HEK293T (cell line): ENCODE measurements around the gene ATG5.

Experiments
- BHLHE40 ChIP-seq: fragments of 450-650 bp; IDR thresholded peaks from 2 replicates; pipeline ENCODE4 v1.6.1; 2016; ENCODE audit warnings: mild to moderate bottlenecking, moderate library complexity, borderline replicate concordance
- FOXA1 ChIP-seq: fragments of 450-650 bp; IDR thresholded peaks from 2 replicates; pipeline ENCODE4 v1.6.1; 2016; ENCODE audit warnings: mild to moderate bottlenecking
- FOXK2 ChIP-seq: fragments of 450-650 bp; IDR thresholded peaks from 2 replicates; pipeline ENCODE4 v1.6.1; 2016; ENCODE audit warnings: mild to moderate bottlenecking
- FOXM1 ChIP-seq: fragments of 450-650 bp; IDR thresholded peaks from 2 replicates; pipeline ENCODE4 v1.6.1; 2017; ENCODE audit warnings: mild to moderate bottlenecking, borderline replicate concordance
- HDGF ChIP-seq: fragments of 450-650 bp; IDR thresholded peaks from 2 replicates; pipeline ENCODE4 v1.6.1; 2017; ENCODE audit warnings: antibody characterized with exemption, borderline replicate concordance
- L3MBTL2 ChIP-seq: fragments of 450-650 bp; conservative IDR thresholded peaks from 2 replicates; pipeline ENCODE4 v1.6.1; 2016; ENCODE audit warnings: mild to moderate bottlenecking
- NFRKB ChIP-seq: fragments of 450-650 bp; IDR thresholded peaks from 2 replicates; pipeline ENCODE4 v1.6.1; 2016; ENCODE audit warnings: mild to moderate bottlenecking, moderate library complexity
- SP1 ChIP-seq: fragments of 450-650 bp; IDR thresholded peaks from 2 replicates; pipeline ENCODE4 v1.6.1; 2017
- SUZ12 ChIP-seq: fragments of 450-650 bp; IDR thresholded peaks from 2 replicates; pipeline ENCODE4 v1.6.1; 2016; ENCODE audit warnings: mild to moderate bottlenecking
- TARDBP ChIP-seq: fragments of 450-650 bp; IDR thresholded peaks from 2 replicates; pipeline ENCODE4 v1.6.1; 2016
- ZNF384 ChIP-seq: fragments of 450-650 bp; IDR thresholded peaks from 2 replicates; pipeline ENCODE4 v1.6.1; 2016
- TF ChIP-seq, protein P1 (sequence below): fragments of 450-650 bp; IDR thresholded peaks from 2 replicates; pipeline ENCODE4 v1.6.1; 2016

DNA sequence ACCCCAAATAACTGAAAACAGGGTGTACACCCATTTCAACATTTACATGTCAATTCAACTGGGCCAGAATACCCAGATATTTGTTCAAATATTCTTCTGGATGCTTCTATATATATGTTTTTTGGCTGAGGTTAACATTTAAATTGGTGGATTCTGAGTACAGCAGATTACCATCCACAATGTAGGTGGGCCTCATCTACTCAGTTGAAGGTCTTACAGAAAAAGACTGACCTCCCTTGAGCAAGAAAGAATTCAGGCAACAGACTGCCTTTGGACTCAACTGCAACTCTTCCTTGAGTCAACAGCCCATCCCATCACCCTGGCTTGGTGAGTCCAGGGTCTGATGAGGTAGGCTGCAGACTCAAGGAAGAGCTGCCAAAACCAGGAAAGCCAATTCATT lies 84.1 kb downstream of the ATG5 start:
- TF ChIP-seq SP1 = no peak
- no peak for TF ChIP-seq HDGF
- no peak for TF ChIP-seq BHLHE40
- no peak for TF ChIP-seq ZNF384
- TF ChIP-seq SUZ12 = no peak
- no peak for TF ChIP-seq FOXM1
- TF ChIP-seq, protein P1, sequence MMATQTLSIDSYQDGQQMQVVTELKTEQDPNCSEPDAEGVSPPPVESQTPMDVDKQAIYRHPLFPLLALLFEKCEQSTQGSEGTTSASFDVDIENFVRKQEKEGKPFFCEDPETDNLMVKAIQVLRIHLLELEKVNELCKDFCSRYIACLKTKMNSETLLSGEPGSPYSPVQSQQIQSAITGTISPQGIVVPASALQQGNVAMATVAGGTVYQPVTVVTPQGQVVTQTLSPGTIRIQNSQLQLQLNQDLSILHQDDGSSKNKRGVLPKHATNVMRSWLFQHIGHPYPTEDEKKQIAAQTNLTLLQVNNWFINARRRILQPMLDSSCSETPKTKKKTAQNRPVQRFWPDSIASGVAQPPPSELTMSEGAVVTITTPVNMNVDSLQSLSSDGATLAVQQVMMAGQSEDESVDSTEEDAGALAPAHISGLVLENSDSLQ = no peak
- no peak for TF ChIP-seq FOXK2
- no peak for TF ChIP-seq NFRKB
- TF ChIP-seq TARDBP = no peak
- TF ChIP-seq FOXA1 = no peak
- no peak for TF ChIP-seq L3MBTL2
